A673 (cell line): ENCODE measurements around the gene ASNS.

Experiments used
- EZH2 ChIP-seq: fragments of 200-600 bp; sonication (generic); IDR thresholded peaks from 2 replicates; pipeline ENCODE4 v1.6.1; 2017; ENCODE audit warnings: borderline replicate concordance, low read depth, mild to moderate bottlenecking, mixed read lengths, antibody characterized with exemption, low read length; ENCODE audit not compliant: poor library complexity, severe bottlenecking
- TF ChIP-seq, protein P1 (sequence below): fragments of 300-800, 200-600 bp; sonication (generic); conservative IDR thresholded peaks from 2 replicates; pipeline ENCODE4 v1.5.1; 2017; ENCODE audit warnings: low read depth, mild to moderate bottlenecking, antibody characterized with exemption, low read length, moderate library complexity, mixed read lengths

DNA sequence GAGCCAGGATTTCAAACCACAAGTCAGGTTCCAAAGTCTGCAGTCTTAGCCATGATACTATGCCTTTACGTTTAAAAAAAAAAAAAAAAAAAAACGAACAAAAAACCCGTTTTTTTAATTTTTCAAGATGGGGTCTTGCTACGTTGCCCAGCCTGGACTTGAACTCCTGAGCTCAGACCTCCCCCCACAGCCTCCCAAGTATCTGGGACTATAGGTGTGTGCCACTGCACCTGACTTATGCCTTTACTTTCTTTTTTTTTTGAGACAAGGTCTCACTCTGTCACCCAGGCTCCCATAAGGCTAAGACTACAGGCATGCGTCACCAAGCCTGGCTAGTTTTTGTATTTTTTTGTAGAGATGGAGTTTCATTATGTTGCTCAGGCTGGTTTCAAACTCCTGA is 14.7 kb downstream of the ASNS start:
- no peak for TF ChIP-seq EZH2
- TF ChIP-seq, protein P1, sequence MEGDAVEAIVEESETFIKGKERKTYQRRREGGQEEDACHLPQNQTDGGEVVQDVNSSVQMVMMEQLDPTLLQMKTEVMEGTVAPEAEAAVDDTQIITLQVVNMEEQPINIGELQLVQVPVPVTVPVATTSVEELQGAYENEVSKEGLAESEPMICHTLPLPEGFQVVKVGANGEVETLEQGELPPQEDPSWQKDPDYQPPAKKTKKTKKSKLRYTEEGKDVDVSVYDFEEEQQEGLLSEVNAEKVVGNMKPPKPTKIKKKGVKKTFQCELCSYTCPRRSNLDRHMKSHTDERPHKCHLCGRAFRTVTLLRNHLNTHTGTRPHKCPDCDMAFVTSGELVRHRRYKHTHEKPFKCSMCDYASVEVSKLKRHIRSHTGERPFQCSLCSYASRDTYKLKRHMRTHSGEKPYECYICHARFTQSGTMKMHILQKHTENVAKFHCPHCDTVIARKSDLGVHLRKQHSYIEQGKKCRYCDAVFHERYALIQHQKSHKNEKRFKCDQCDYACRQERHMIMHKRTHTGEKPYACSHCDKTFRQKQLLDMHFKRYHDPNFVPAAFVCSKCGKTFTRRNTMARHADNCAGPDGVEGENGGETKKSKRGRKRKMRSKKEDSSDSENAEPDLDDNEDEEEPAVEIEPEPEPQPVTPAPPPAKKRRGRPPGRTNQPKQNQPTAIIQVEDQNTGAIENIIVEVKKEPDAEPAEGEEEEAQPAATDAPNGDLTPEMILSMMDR = no peak
